ENCODE results near the gene NCOA3. TPM values are rescaled to one million over a fixed set of nuclear protein-coding genes. Genes with fewer than 3 reads are reported as not detected.

The NCOA3 gene
- total RNA-seq, 1 donor from 2014 or later: 42.8 TPM

DNA sequence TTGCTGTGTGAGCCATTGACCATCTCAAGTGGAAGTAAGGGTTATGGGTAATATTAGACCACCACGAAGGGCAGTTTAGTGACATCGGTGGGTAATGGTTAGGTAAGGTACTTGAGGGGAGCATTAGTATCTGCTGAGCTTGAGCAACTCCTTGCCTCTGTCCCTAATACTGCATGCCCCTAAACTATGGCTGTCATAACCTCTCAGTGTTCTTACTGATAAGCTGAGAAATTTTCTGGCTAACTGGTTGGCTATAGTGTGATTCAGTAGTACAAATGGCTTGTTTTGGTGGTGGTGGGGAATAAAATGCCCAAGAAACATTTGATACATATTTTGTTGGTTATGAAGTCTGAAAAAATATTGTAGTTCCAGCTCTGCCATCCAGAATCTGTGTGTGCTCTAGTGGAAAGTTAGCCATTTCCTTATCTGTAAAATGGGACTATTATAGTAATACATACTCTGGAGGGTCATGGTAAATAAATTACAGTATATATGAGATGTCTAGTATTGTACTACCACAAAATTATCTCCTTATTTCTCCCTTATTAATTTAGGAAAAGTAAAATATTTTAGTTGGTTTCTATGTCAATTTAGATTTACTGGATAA is 113.1 kb downstream of the NCOA3 start:
- H3K36me3 Mint-ChIP-seq (ENCODE audit: insufficient read depth): no peaks in the 10 kb centered on the region
- DNase-seq (ENCODE audit: low spot score, unreplicated experiment): no peak
- TF ChIP-seq, protein P1, sequence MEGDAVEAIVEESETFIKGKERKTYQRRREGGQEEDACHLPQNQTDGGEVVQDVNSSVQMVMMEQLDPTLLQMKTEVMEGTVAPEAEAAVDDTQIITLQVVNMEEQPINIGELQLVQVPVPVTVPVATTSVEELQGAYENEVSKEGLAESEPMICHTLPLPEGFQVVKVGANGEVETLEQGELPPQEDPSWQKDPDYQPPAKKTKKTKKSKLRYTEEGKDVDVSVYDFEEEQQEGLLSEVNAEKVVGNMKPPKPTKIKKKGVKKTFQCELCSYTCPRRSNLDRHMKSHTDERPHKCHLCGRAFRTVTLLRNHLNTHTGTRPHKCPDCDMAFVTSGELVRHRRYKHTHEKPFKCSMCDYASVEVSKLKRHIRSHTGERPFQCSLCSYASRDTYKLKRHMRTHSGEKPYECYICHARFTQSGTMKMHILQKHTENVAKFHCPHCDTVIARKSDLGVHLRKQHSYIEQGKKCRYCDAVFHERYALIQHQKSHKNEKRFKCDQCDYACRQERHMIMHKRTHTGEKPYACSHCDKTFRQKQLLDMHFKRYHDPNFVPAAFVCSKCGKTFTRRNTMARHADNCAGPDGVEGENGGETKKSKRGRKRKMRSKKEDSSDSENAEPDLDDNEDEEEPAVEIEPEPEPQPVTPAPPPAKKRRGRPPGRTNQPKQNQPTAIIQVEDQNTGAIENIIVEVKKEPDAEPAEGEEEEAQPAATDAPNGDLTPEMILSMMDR (IDR thresholded peaks at IDR 0.05; ENCODE audit: unreplicated experiment): no peak
- H3K4me3 Mint-ChIP-seq (ENCODE audit: low read depth): no peak overlapping the region
- H3K9me3 Mint-ChIP-seq (ENCODE audit: low read depth): no peaks in the 10 kb centered on the region
- H3K27ac Mint-ChIP-seq: no peak overlapping the region
- peaks cover 3% of the 10 kb centered on the region for H3K4me1 Mint-ChIP-seq (ENCODE audit: low read depth)
- H3K27me3 Mint-ChIP-seq: no peaks in the 10 kb centered on the region

DNA sequence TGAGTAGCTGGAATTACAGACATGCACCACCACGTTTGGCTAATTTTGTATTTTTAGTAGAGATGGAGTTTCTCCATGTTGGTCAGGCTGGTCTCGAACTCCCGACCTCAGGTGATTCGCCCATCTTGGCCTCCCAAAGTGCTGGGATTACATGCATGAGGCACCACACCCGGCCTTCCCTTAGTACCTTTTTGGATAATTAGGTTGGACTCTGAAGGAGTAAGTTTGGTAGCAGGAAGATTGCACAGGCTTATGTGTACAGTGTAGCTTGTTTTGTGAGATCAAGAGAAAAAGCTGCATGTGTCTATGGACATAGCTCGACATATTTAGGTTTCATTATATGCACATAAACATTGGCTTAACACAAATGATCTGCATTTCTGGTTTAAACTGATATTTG is 116.8 kb downstream of the NCOA3 start:
- no peak for DNase-seq (ENCODE audit: low spot score, unreplicated experiment)
- peaks cover 2% of the 10 kb centered on the region for H3K4me1 Mint-ChIP-seq (ENCODE audit: low read depth)
- H3K36me3 Mint-ChIP-seq (ENCODE audit: insufficient read depth): peaks cover 1% of the 10 kb centered on the region
- no peaks in the 10 kb centered on the region for H3K9me3 Mint-ChIP-seq (ENCODE audit: low read depth)
- H3K27ac Mint-ChIP-seq: no peak overlapping the region
- no peak overlapping the region for H3K4me3 Mint-ChIP-seq (ENCODE audit: low read depth)
- H3K27me3 Mint-ChIP-seq: no peaks in the 10 kb centered on the region
- TF ChIP-seq, protein P1 (IDR thresholded peaks at IDR 0.05; ENCODE audit: unreplicated experiment): no peak

DNA sequence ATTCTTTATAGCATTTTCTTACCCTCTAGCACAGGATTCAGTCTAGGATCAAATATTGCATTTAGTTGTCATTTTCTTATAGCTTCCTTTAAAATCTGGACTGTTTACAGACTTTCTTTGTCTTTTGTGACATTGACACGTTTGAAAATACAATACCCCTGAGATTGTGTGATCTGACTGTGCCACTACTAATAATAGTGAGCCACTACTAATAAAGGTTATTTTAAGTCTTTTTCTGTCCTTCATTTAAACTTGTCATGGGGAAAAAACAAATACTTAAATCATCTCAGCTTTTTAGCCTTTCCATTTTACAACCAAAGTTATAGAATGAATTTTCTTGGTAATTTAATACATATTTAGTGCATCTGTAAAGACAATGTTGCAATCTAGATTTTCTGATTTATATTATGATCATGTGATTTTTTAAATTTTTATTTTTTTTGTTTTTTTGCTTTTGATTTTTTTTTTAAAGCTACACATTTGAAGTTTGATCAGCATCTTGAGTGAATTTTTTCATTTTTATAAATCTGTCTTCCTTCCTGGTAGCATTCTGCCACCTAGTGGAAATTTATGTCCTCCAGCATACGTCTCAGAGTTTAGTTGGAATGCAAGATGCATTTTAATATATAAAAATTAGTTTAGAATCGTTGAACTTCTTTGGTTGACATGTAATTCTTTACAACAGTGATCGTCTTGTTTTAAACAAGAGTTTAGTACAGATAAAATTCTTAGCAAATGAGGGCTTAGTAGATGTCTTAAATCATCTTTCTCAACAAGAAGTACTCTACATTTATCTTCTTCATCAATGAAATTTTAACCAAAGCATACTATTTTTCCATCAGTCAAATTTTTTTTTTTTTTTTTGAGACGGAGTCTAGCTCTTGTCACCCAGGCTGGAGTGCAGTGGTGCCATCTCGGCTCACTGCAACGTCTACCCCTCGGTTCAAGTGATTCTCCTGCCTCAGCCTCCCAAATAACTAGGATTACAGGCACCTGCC is 119.4 kb downstream of the NCOA3 start:
- TF ChIP-seq, protein P1 (IDR thresholded peaks at IDR 0.05; ENCODE audit: unreplicated experiment): peak; percentile 89
- no peak for DNase-seq (ENCODE audit: low spot score, unreplicated experiment)
- Mint-ChIP-seq H3K27ac (no peak overlapping the region), H3K4me1 (ENCODE audit: low read depth) (peaks cover 2% of the 10 kb centered on the region), H3K27me3 (no peaks in the 10 kb centered on the region), H3K4me3 (ENCODE audit: low read depth) (no peak overlapping the region), H3K9me3 (ENCODE audit: low read depth) (no peaks in the 10 kb centered on the region), H3K36me3 (ENCODE audit: insufficient read depth) (peaks cover 3% of the 10 kb centered on the region)

GRCh38 chr20:47622118-47622665 is 120.5 kb downstream of the NCOA3 start:
- peaks cover 2% of the 10 kb centered on the region for H3K4me1 Mint-ChIP-seq (ENCODE audit: low read depth)
- H3K9me3 Mint-ChIP-seq (ENCODE audit: low read depth): no peaks in the 10 kb centered on the region
- DNase-seq (ENCODE audit: low spot score, unreplicated experiment): no peak
- TF ChIP-seq, protein P1 (IDR thresholded peaks at IDR 0.05; ENCODE audit: unreplicated experiment): no peak
- no peak overlapping the region for H3K4me3 Mint-ChIP-seq (ENCODE audit: low read depth)
- H3K27me3 Mint-ChIP-seq: no peaks in the 10 kb centered on the region
- peaks cover 7% of the 10 kb centered on the region for H3K36me3 Mint-ChIP-seq (ENCODE audit: insufficient read depth)
- no peak overlapping the region for H3K27ac Mint-ChIP-seq

- TF ChIP-seq, protein P1 (IDR thresholded peaks at IDR 0.05; ENCODE audit: unreplicated experiment): peak; percentile 13
- Mint-ChIP-seq H3K4me1 (ENCODE audit: low read depth) (no peaks in the 10 kb centered on the region), H3K36me3 (ENCODE audit: insufficient read depth) (peaks cover 7% of the 10 kb centered on the region), H3K27ac (no peak overlapping the region), H3K27me3 (no peaks in the 10 kb centered on the region), H3K4me3 (ENCODE audit: low read depth) (no peak overlapping the region), H3K9me3 (ENCODE audit: low read depth) (no peaks in the 10 kb centered on the region)
- DNase-seq (ENCODE audit: low spot score, unreplicated experiment): no peak
Observed at GRCh38 chr20:47623206-47623605, 121.5 kb downstream of the NCOA3 start.
